Colonic mucosa (tissue), 4 donors: Measurements from ENCODE around the gene COL18A1. TPM values are rescaled to one million over a fixed set of nuclear protein-coding genes. Genes with fewer than 3 reads are reported as not detected.

Experiments
- DNase-seq: peaks from one replicate; pipeline ENCODE4 v3.0.0-alpha.2; 2020
- H3K27ac ChIP-seq: fragments of 200-600 bp; one replicate; pipeline ENCODE4 v1.8.0; 2021
- H3K27me3 ChIP-seq: fragments of 200-600 bp; one replicate; pipeline ENCODE4 v1.8.0; 2021
- H3K36me3 ChIP-seq: fragments of 200-600 bp; one replicate; pipeline ENCODE4 v1.8.0; 2021
- H3K4me1 ChIP-seq: fragments of 200-600 bp; one replicate; pipeline ENCODE4 v1.8.0; 2021; ENCODE audit warnings: mild to moderate bottlenecking
- H3K4me3 ChIP-seq: fragments of 200-600 bp; one replicate; pipeline ENCODE4 v1.8.0; 2021
- H3K9ac ChIP-seq, 2 donors: one replicate each; pipeline ENCODE4 v1.7.0; 2013; ENCODE audit warnings: control low read depth in 2 of 2, low read depth in 2 of 2, low read length in 2 of 2
- H3K9me3 ChIP-seq: fragments of 200-600 bp; one replicate; pipeline ENCODE4 v1.8.0; 2021
- CTCF ChIP-seq: fragments of 200-600 bp; IDR thresholded peaks from one replicate; pipeline ENCODE4 v1.8.0; 2022; ENCODE audit warnings: antibody characterized with exemption, mild to moderate bottlenecking
- intact Hi-C: fragments of 100-400 bp; cut with DNase I; formaldehyde crosslinking; loops from one replicate; pipeline ENCODE4 v1.14.1; 2022
- total RNA-seq, 2 donors: library from RNA; stranded (reverse); fragmentation: NEBNext Ultra II Directional in 1 of 2; extraction: Animal tissue kit (Norgen Biotek cat#: 25700) in 1 of 2; gene quantifications; one replicate each; pipeline ENCODE4 v1.2.1, GENCODE V29; 2021
- donor health status: healthy.
- donor health status: DM: no; HTN: no; CAD: no.
- donor health status: DM: no; HTN: no; CAD: no.

COL18A1 gene
- total RNA-seq, 2 donors from 2014 or later, result 8.4 to 22.3 TPM

GRCh38 chr21:45550522-45551210 is 145.7 kb downstream of the COL18A1 start:
- Histone ChIP-seq H3K27me3 (no peaks in the 10 kb centered on the region), H3K9ac (no peak overlapping the region), H3K4me1 (peaks cover 2% of the 10 kb centered on the region), H3K4me3 (no peak overlapping the region), H3K27ac (peak overlapping the region; percentile 34), H3K36me3 (no peaks in the 10 kb centered on the region), H3K9me3 (no peaks in the 10 kb centered on the region)
- no peak for TF ChIP-seq CTCF
- DNase-seq, result no peak
- intact Hi-C loops, result no loop called here

GRCh38 chr21:45551316-45551715 is 146.4 kb downstream of the COL18A1 start:
- intact Hi-C loops, result no loop called here
- no peak overlapping the region for H3K9ac ChIP-seq
- no peaks in the 10 kb centered on the region for H3K36me3 ChIP-seq
- no peak for TF ChIP-seq CTCF
- no peak for DNase-seq
- no peaks in the 10 kb centered on the region for H3K27me3 ChIP-seq
- H3K4me3 ChIP-seq, result no peak overlapping the region
- peaks cover 5% of the 10 kb centered on the region for H3K4me1 ChIP-seq
- H3K9me3 ChIP-seq, result no peaks in the 10 kb centered on the region
- peak overlapping the region; percentile 34 for H3K27ac ChIP-seq

GRCh38 chr21:45551783-45552695 is 147.1 kb downstream of the COL18A1 start:
- no peak overlapping the region for H3K9ac ChIP-seq
- TF ChIP-seq CTCF, result no peak
- H3K4me1 ChIP-seq, result peaks cover 5% of the 10 kb centered on the region
- no peak overlapping the region for H3K4me3 ChIP-seq
- peak overlapping the region; percentile 34 for H3K27ac ChIP-seq
- H3K9me3 ChIP-seq, result no peaks in the 10 kb centered on the region
- H3K36me3 ChIP-seq, result no peaks in the 10 kb centered on the region
- no peak for DNase-seq
- intact Hi-C loops, result no loop called here
- H3K27me3 ChIP-seq, result no peaks in the 10 kb centered on the region

GRCh38 chr21:45552696-45553391 is 147.9 kb downstream of the COL18A1 start:
- Histone ChIP-seq H3K4me3 (no peak overlapping the region), H3K4me1 (peaks cover 5% of the 10 kb centered on the region), H3K36me3 (no peaks in the 10 kb centered on the region), H3K27ac (no peak overlapping the region), H3K9me3 (no peaks in the 10 kb centered on the region), H3K27me3 (no peaks in the 10 kb centered on the region), H3K9ac (peak overlapping the region in 1 of 2 donors; percentile 24)
- DNase-seq, result no peak
- intact Hi-C loops, result no loop called here
- no peak for TF ChIP-seq CTCF

- DNase-seq, result peak; percentile 90
- H3K27me3 ChIP-seq, result no peaks in the 10 kb centered on the region
- peak overlapping the region; percentile 36 for H3K4me3 ChIP-seq
- intact Hi-C loops, result loop anchor here (5.0 kb wide), 2 partner anchors 43 to 263 kb away; no protein-coding TSS in a partner anchor
- peaks cover 5% of the 10 kb centered on the region for H3K4me1 ChIP-seq
- peak overlapping the region; percentile 10 for H3K27ac ChIP-seq
- peak overlapping the region; percentile 22 to 63 for H3K9ac ChIP-seq
- peak; percentile 60 for TF ChIP-seq CTCF
- no peaks in the 10 kb centered on the region for H3K36me3 ChIP-seq
- no peaks in the 10 kb centered on the region for H3K9me3 ChIP-seq
Measured at GRCh38 chr21:45554477-45555175, 149.7 kb downstream of the COL18A1 start.
